NCI-H1092 treated with DMSO at 0.1 percent for 48 hours (cell line): ENCODE measurements around the gene SENP6.
A peak's percentile ranks its signal among the peaks of the same experiment; 100 is the strongest.

ENCODE experiments used
- DNase-seq: peaks from one replicate; lab custom pipeline; 2025; lab: John Stamatoyannopoulos, UW

SENP6 gene

DNA sequence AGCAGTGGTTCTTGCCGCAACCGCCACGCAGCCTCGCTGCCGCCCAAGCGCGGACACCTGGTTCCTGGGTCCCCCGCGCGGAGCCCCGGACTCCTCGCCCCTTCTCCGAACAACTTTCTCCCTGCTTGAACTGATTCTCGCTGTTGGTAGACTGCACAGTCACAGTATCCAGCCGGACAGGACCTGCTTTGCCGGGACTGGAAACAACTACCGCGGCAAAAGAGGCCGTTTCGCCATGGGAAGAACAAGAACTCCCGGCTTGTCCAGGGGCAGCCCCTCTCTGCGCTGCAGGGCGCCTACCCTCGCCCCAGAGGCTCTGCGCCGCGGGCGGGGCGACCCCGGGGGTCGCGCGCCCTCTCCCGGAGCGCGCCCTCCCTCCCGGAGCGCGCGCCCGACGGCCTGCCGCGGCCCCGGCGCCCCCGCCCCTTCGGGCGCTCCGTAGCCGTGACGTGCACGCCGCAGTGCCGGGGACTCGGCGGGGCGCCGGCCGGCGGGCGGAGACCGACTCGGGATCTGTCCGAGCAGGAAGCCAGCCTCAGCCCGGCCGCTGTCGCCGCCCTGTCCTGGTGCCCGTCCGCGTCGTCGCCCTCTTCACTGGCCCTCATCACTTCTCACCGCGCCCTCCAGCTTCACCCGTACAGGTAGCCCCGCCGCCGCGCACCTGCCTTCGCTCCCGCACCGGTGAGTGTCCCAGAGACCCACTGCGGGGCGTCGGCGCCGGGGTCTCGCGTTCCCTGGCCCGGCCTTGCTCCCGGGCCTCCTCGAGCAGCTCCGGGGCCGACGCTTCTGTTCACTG, 147.3 kb downstream of the SENP6 start, which contains the start of gene MYO6:
TSS of gene MYO6 (plus strand) at position 497 of the 796 bp plus-strand sequence. CDS start 68,309 bp downstream, outside the sequence.
- DNase-seq, result peak; percentile 8

DNA sequence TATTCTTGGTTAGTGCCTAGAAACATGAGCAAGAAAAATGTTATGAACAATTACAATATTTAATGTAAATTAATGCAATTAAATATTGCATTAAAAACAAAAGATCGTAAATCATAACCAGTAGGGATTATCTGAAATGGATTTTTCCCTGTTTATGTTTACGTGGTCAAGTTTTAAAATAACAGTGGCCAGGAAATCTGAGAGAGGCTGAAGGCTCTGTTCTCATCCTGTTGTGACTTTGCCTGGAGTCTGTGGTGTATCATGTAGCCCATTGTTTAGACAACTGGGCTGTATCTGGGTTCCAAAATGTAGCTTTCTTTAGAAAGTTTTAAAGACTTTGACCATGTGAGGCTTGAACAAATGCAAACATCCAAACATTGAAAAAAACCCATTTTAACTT, 149.8 kb downstream of the SENP6 start:
- DNase-seq, result no peak

GRCh38 chr6:75752365-75752764, 150.7 kb downstream of the SENP6 start:
- DNase-seq, result no peak

DNA sequence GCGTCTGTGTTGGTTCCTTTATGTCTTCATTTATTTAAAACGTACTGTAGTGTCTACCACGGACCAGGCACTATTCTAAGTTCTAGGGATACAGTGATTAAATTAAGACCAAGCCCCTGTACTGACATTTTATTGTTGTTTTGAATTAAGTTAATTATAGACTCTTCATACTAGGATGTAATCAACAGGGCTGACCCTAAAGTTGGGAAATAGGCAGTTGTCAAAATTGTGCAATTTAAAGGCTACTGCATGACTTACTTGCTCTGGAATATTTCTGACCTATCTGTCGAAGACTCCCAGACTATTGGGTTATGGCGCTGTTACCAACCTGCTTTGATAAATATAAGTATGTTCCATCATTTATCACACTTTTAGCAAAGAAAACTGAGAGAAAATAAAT, 154.0 kb downstream of the SENP6 start:
- no peak for DNase-seq

DNA sequence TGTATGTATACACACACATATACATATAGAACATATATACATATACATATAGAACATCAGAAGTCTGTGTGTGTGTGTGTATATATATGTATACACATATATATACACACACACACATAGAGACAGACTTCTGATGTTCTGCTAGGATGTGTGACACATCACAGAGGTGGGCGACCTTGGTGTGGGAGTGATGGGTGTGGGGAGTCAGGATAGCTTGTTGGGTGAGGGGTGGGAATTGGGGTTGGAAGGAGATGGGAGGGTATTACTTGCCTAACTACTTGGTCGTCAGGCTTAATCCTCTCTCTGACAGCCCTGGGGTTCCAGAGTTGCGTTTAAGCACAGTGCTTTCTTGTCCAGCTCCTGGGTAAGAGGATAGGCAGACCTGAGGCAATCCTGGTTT, 155.6 kb downstream of the SENP6 start:
- no peak for DNase-seq

DNA sequence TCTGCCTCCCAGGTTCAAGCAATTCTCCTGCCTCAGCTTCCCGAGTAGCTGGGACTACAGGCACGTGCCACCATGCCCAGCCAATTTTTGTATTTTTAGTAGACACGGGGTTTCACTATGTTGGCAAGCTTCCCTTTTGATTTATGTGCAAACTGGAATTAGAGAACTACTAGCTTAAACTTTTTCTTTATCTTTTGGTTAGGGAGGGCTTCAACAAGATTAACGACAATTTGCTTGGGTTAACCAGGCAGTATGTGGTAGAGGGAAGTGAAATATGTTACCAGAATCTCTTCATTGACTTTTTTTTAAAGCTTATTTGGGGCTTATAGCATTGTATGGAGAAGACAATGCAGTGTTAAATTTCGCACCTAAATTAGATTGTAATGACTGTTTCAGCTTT, 156.4 kb downstream of the SENP6 start:
- no peak for DNase-seq

DNA sequence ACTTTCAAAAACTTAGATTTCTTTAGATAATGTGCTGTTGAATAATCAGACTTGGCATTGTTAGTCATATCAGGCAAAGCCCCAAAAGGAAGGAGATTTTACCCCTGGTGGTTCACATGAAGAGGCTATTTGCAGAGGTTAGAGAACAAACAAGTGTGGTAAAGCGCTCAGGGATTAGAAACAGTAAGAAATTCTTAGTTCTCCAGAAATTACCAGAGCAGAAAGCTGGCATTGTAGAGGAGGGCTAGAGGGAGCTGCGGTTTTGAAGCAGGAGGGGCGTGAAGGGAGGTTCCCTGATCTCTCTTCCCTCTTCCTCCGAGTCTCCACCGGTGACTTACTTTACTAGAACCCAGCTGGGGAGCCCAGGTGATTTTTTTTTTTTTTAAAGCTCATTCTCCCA, 157.5 kb downstream of the SENP6 start:
- DNase-seq, result no peak

GRCh38 chr6:75760320-75760719, 158.6 kb downstream of the SENP6 start:
- DNase-seq, result no peak

DNA sequence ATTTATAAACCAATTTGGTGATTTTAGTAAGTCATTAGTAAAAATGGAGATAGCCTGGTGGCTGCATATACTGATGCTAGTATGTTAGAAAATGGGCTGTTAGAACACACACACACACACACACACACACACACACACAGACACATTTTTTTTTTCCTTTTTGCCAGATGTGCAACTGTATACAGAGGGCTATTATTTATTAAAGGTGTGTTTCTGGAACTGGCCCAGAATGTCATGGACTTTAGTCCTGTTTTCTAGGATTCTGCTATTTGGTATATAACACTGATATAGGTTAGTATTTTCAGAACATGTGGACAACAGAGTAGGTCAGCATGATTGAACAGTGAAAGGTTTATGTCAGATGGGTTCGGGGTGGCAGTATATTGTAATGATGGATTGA, 159.8 kb downstream of the SENP6 start:
- DNase-seq, result no peak

DNA sequence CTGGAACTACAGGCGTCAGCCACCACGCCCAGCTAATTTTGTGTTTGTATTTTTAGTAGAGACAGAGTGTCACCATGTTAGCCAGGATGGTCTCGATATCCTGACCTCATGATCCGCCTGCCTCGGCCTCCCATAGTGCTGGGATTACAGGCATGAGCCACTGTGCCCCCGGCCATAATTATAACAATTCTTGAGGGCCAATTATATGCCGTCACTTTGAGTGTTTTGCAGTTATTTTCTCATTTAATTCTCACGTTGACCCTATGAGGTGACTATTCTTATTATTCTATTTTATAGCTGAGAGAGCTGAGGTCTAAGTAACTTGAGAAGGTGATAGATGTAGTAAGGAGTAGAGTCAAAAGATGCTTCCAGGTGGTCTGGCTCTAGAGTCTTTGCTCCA, 160.4 kb downstream of the SENP6 start:
- no peak for DNase-seq

GRCh38 chr6:75766387-75766786, 164.7 kb downstream of the SENP6 start:
- DNase-seq, result no peak
